HUES48 (cell line): Measurements from ENCODE around the gene CD72.
"Not testable (repeated sequence)": the region's sequence is repeated elsewhere in the genome, so short reads cannot be mapped to it uniquely, and the experiment has no call there.

Source experiments
- H3K27ac ChIP-seq: one replicate; pipeline ENCODE4 v1.7.0; 2013; ENCODE audit warnings: low read depth, low read length, inconsistent platforms
- H3K27me3 ChIP-seq: 2 replicates; pipeline ENCODE4 v1.6.1; 2013; ENCODE audit warnings: mild to moderate bottlenecking, low read length; ENCODE audit not compliant: control insufficient read depth, insufficient read depth
- H3K36me3 ChIP-seq: 2 replicates; pipeline ENCODE4 v1.6.1; 2013; ENCODE audit warnings: low read length; ENCODE audit not compliant: control insufficient read depth, insufficient read depth
- H3K4me1 ChIP-seq: 2 replicates; pipeline ENCODE4 v1.6.1; 2013; ENCODE audit warnings: mild to moderate bottlenecking, low read length; ENCODE audit not compliant: control insufficient read depth, insufficient read depth
- H3K4me3 ChIP-seq: 2 replicates; pipeline ENCODE4 v1.5.1; 2013; ENCODE audit warnings: mild to moderate bottlenecking, low read depth, low read length
- H3K9ac ChIP-seq: 2 replicates; pipeline ENCODE4 v1.6.1; 2013; ENCODE audit warnings: mild to moderate bottlenecking, low read depth, low read length, moderate library complexity
- H3K9me3 ChIP-seq: 2 replicates; pipeline ENCODE4 v1.6.1; 2013; ENCODE audit warnings: low read length; ENCODE audit not compliant: control insufficient read depth, insufficient read depth

CD72 gene

DNA sequence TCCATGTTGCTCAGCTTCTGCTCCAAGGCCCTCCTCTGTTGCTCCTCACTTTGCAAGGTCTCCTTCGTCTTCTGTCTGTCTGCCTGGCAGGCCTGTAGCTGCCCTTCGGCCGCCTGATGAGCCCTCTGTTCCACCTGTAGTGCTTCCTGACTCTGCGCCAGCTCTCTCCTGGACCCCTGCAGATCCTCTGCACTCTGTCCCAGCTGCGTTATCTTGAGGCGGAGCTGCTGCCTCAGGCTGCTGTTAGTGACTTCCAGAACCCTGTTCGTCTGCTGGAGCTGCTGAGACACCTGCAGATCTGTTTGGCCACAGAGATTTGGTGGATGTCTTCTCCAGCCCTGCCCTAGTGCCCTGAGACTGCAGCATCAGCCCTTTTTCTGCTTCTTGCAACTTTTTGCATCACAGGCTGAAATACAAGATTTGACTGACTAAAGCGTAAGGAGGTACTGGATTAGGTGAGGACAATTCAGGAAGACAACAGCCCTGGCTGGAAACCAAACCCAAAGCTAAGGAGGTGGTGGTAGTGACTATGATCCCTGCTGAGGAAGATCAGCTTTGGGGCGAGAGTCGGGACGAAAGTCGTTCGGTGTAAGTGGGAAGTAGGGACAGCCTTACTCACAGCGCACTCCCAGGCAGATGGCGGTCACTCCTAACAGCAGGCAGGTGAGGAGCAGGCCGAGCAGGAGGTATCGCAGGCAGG is 2.1 kb downstream of the CD72 start:
- Histone ChIP-seq H3K27me3 (peaks cover 25% of the 10 kb centered on the region), H3K9ac (no peak overlapping the region), H3K36me3 (no peaks in the 10 kb centered on the region), H3K4me1 (peaks cover 3% of the 10 kb centered on the region; the same call in 1 of the 2 replicates), H3K9me3 (no peaks in the 10 kb centered on the region), H3K4me3 (peak overlapping the region; percentile 69), H3K27ac (no peak overlapping the region)

DNA sequence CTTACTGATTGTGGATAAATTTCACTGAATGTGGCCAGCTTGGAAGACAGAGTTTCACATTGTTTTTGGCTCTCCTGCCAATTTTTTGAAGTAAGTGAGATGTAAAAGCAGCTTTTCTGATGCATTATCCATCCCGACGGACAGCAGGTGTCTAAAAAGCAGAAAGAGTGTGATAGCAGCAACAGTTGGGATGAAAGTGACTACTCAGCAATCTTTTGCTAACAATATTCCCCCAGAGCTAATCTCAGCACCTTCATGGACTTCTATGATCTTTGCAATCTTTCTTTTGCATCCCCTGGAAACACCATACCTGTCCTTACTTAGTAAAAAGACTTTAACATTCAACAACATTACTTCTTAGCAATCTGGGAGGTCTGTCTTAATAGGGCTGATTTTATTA is 5.4 kb downstream of the CD72 start:
- Histone ChIP-seq H3K36me3 (peaks cover 20% of the 10 kb centered on the region), H3K4me3 (no peak overlapping the region), H3K27me3 (peaks cover 19% of the 10 kb centered on the region), H3K9ac (no peak overlapping the region), H3K9me3 (no peaks in the 10 kb centered on the region), H3K27ac (no peak overlapping the region), H3K4me1 (peaks cover 3% of the 10 kb centered on the region; the same call in 1 of the 2 replicates)

DNA sequence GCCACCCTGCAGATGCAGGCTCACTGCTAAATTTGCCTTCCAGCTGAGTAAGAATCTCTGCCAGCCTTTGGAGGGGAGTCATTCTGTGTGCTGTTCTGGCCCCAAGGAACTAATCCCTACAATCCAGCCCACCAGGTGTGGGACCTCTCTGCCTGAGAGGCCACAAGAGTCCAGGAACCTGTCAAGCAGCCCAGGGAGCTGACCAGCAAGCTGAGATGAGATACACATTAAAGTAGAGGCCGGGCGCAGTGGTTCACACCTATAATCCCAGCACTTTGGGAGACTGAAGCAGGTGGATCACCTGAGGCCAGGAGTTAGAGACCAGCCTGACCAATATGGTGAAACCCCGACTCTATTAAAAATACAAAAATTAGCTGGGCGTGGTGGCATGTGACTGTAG is 6.1 kb downstream of the CD72 start:
- not testable (repeated sequence) for H3K4me3 ChIP-seq, H3K9me3 ChIP-seq, H3K9ac ChIP-seq, H3K4me1 ChIP-seq, H3K27ac ChIP-seq
- peaks cover 26% of the 10 kb centered on the region for H3K36me3 ChIP-seq
- peaks cover 12% of the 10 kb centered on the region for H3K27me3 ChIP-seq

DNA sequence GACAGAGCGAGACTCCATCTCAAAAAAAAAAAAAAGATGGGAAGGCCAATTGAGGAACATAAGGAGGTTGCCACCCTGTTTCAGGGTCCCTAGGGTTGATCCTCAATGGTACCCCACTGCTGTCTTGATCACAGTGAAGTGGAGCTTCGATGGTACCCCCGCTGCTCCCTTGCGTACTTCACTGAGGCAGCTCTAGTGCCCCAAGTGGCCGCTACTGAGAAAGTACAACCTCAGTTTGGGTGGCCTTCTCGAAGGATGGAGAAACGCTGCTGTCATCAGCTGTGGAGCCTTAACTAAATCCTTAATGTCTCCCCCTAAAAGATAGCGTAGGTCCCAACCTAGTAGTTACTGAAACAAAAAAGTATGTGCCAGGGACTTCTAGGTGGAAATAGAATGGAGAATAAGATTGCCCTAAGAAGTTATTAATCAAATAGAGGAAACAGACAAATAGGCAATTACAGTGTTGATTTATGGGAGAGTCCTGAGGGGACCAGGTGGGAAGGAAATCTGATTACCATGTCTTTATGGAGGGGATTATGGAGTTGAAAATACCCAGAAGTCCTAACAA is 6.9 kb downstream of the CD72 start:
- H3K36me3 ChIP-seq, result peaks cover 26% of the 10 kb centered on the region
- no peak overlapping the region for H3K27ac ChIP-seq
- H3K9ac ChIP-seq, result no peak overlapping the region
- H3K27me3 ChIP-seq, result peaks cover 8% of the 10 kb centered on the region
- H3K9me3 ChIP-seq, result no peaks in the 10 kb centered on the region
- peaks cover under 1% of the 10 kb centered on the region; the same call in 1 of the 2 replicates for H3K4me1 ChIP-seq
- H3K4me3 ChIP-seq, result no peak overlapping the region

DNA sequence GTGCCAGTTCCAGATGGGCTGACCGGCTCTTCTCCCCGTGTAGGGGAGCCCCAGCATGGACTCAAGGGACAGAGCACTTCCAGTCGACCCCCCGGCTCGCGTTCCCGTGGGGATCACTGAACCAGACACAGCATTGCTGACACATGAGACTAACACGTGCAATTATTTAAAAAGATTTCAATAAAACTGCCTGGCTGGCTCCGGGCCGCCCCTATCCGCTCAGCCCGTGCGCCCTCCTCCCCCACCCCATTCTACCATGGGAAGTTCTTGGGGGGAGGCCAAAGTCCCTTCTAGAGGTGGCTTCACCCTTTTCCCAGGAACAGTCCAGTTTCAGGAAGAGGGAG is 8.4 kb downstream of the CD72 start:
- no peak overlapping the region for H3K9ac ChIP-seq
- peaks cover 26% of the 10 kb centered on the region for H3K36me3 ChIP-seq
- no peaks in the 10 kb centered on the region for H3K4me1 ChIP-seq
- no peaks in the 10 kb centered on the region for H3K9me3 ChIP-seq
- no peaks in the 10 kb centered on the region for H3K27me3 ChIP-seq
- H3K4me3 ChIP-seq, result no peak overlapping the region
- H3K27ac ChIP-seq, result no peak overlapping the region

DNA sequence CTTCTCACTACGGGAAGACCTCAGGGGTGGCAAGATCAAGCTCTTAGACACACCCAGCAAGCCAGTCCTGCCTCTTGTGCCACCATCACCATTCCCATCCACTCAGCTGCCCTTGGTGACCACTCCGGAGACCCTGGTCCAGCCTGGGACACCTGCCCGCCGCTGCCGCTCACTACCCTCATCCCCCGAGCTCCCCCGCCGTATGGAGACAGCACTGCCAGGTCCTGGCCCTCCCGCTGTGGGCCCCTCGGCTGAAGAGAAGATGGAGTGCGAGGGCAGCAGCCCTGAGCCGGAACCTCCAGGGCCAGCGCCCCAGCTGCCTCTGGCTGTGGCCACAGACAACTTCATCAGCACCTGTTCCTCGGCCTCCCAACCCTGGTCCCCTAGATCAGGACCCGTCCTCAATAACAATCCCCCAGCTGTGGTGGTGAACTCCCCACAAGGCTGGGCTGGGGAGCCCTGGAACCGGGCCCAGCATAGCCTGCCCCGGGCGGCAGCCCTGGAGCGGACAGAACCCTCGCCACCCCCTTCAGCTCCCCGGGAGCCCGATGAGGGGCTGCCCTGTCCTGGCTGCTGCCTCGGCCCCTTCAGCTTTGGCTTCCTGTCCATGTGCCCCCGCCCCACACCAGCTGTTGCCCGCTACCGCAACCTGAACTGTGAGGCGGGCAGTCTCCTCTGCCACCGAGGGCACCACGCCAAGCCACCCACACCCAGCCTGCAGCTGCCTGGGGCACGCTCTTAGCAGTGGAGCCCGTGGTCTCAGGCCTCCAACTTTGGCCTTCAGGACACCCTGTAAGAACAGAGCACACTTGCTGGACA is 9.0 kb downstream of the CD72 start:
- no peaks in the 10 kb centered on the region for H3K4me1 ChIP-seq
- no peaks in the 10 kb centered on the region for H3K27me3 ChIP-seq
- H3K9ac ChIP-seq, result no peak overlapping the region
- H3K4me3 ChIP-seq, result no peak overlapping the region
- H3K27ac ChIP-seq, result no peak overlapping the region
- H3K9me3 ChIP-seq, result no peaks in the 10 kb centered on the region
- peaks cover 26% of the 10 kb centered on the region for H3K36me3 ChIP-seq

DNA sequence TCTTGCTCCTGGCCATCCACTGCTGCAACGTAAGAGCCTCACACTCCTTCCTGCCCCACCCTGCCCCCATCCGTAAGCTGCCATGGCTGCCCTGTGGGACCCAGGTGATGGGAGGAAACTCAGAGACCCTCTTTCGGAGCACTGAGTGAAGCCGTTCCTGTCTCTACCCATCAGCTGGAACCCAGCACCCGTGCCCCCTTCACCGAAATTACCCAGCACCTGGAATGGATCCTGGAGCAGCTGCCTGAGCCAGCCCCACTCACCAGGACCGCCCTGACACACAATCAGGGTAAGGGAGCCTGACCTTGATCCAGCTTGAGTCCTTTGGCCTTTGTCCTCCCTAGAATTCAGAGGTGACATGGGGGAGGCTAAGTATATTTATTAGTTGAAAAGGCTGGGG is 10.0 kb downstream of the CD72 start:
- peaks cover 4% of the 10 kb centered on the region; the same call in 1 of the 2 replicates for H3K4me1 ChIP-seq
- no peak overlapping the region for H3K9ac ChIP-seq
- H3K9me3 ChIP-seq, result no peaks in the 10 kb centered on the region
- H3K36me3 ChIP-seq, result peaks cover 26% of the 10 kb centered on the region
- no peak overlapping the region for H3K27ac ChIP-seq
- H3K4me3 ChIP-seq, result no peak overlapping the region
- H3K27me3 ChIP-seq, result no peaks in the 10 kb centered on the region

DNA sequence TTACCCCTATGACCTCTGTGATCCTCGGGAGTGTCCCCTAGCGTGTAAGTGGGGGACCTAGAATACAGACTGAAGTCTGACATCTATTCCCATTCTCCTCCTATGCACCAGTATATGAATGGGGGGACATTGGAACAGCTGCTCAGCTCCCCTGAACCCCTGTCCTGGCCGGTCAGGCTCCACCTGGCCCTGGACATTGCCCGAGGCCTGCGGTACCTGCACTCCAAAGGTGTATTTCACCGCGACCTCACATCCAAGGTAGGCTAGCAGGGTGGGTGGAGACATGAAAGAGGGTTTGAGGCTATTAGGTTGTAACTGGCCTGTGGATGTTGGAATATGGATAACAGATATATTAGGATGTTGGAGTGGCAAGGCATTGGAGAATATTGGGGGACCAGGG is 11.5 kb downstream of the CD72 start:
- no peaks in the 10 kb centered on the region for H3K9me3 ChIP-seq
- no peaks in the 10 kb centered on the region for H3K27me3 ChIP-seq
- H3K4me1 ChIP-seq, result peaks cover 4% of the 10 kb centered on the region; the same call in 1 of the 2 replicates
- no peak overlapping the region for H3K4me3 ChIP-seq
- H3K36me3 ChIP-seq, result peaks cover 26% of the 10 kb centered on the region
- H3K27ac ChIP-seq, result no peak overlapping the region
- no peak overlapping the region for H3K9ac ChIP-seq

DNA sequence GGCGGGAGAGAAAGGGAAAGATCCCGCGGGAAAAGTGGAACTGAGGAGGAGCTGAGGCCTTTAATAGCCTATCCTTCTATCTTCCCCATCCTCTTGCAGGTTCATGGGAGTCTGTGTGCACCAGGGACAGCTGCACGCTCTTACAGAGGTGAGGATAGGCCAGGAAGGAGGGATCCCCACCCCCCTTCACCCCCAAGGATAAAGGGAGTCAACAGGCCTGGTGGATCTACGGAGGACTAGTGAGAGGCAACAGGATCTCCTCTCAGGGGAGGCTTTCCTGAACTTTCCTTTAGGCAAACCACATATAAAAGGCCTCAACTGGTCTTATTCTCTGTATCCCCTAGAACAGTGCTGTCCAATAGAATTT is 12.1 kb downstream of the CD72 start:
- Histone ChIP-seq H3K4me3 (peak overlapping the region; percentile 77), H3K27me3 (no peaks in the 10 kb centered on the region), H3K9ac (peak overlapping the region; percentile 44), H3K27ac (no peak overlapping the region), H3K36me3 (peaks cover 26% of the 10 kb centered on the region), H3K4me1 (peaks cover 4% of the 10 kb centered on the region; the same call in 1 of the 2 replicates), H3K9me3 (no peaks in the 10 kb centered on the region)

DNA sequence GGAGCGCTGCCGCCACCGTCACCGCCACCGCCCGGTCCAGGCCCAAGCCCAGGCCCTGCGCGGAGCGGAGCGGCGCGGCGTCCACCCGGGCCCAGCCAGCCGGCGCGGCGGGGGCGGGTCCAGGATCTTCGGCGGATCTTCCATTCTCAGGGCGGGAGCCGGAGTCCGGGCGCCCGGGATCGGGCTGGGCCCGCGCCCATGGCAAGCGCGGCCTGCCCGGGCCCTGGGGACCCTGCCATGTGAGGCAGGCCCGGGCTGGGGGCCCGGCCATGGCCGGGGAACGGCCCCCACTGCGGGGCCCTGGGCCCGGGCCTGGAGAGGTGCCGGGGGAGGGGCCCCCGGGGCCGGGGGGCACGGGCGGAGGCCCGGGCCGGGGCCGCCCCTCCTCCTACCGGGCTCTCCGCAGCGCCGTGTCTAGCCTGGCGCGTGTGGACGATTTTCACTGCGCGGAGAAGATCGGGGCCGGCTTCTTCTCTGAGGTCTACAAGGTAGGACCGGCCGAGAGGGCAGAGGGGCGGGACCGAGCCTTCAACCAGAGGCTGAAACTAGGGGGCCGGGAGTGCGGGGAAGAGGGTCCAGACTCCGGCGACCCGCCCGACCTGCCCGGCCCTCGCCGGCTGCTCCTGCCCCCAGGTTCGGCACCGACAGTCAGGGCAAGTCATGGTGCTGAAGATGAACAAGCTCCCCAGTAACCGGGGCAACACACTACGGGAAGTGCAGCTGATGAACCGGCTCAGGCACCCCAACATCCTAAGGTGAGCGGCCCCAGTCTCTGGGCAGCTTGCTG is 12.7 kb downstream of the CD72 start:
- peak overlapping the region; percentile 10 for H3K27ac ChIP-seq
- peaks cover 26% of the 10 kb centered on the region for H3K36me3 ChIP-seq
- peak overlapping the region; percentile 77 for H3K4me3 ChIP-seq
- no peaks in the 10 kb centered on the region for H3K9me3 ChIP-seq
- H3K4me1 ChIP-seq, result peaks cover 4% of the 10 kb centered on the region; the same call in 1 of the 2 replicates
- peak overlapping the region; percentile 44 for H3K9ac ChIP-seq
- H3K27me3 ChIP-seq, result no peaks in the 10 kb centered on the region
